IPS-18c (cell line): ENCODE measurements around the gene ZNF497.

Experiments used
- H3K4me3 ChIP-seq: 2 replicates; pipeline ENCODE4 v1.7.0; 2013; ENCODE audit warnings: low read depth, mild to moderate bottlenecking, low read length, moderate library complexity; ENCODE audit not compliant: insufficient read depth
- H3K9me3 ChIP-seq: one replicate; pipeline ENCODE4 v1.6.1; 2013; ENCODE audit warnings: mild to moderate bottlenecking, low read length, moderate library complexity; ENCODE audit not compliant: control insufficient read depth, insufficient read depth

ZNF497 gene

DNA sequence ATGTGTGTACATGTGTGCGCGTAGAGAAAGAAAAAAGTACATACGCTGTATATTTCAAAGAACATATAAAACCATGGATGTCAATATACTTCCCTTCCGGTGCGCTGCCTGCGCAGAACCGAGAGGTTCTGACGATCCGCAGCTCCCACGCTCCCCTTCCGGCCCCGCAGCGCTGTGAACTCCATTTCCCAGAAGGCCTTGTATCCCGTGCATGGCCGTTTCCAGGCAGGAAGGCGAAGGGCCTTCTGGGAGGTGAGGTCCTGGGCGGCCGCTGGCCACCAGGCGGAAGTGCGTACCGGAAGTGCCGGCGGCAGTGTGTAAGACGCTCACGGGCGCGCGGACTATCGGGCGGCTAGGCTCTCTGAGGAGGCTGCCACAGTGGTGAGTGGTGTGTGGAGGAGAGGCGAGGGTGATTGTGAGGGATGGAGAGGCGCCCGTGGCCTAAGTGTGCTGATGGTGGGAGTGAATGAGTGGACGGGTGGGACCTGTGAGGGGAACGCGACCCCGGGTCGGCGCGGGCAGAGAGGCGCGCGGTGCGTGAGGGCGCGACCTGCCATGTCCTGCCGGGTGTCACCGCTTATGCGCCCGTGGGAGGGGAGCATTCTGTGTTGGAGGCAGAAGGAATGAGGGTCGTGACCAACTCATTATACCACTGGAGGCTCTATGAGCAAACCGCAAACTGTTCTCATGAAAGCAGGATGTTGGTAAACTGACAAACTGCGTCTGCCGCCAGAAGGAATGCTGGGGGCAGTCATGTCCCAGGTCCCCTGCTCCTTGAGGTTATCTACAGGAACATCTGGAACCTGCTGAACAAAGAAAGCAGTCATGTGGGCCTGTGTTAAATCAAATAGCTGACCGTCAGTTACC lies 57.3 kb downstream of the ZNF497 start, which contains the start of gene ERVK3-1:
TSS of gene ERVK3-1 (plus strand) at position 313 of the 867 bp plus-strand sequence. CDS start 6,792 bp downstream, outside the sequence.
- H3K4me3 ChIP-seq: peak within 1 kb of the TSS; percentile 99
- peaks cover 2% of the 10 kb centered on the region for H3K9me3 ChIP-seq

DNA sequence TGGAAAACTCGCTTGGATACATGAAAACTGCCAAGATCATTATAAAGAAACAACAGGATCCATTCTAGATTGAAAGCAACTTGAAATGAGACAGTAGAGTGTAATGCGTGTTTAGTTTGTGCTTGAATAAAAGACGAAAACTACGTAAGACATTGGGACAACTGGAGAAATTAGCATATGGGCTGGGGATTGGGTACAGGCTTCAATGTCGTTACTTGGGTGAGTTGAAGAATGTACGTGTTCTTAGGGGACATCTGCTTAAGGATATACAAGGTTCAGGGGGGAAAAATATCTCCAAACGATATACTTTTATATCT lies 57.8 kb downstream of the ZNF497 start:
- H3K4me3 ChIP-seq: peak overlapping the region; percentile 29; the same call in 1 of the 2 replicates

More for the DNA sequence above, 57.8 kb downstream of the ZNF497 start:
- H3K9me3 ChIP-seq: peaks cover 2% of the 10 kb centered on the region
